Stimulated activated CD8-positive, alpha-beta memory T cell treated with anti-CD3 and anti-CD28 coated beads, Interleukin-12 subunit alpha, Interleukin-12 subunit beta, amount 100 ng/mL, for 1 hour (primary cell): Measurements from ENCODE around the gene MAB21L4.

ENCODE experiments used
- DNase-seq: peaks from one replicate; pipeline ENCODE4 v3.0.0-alpha.2; 2020; ENCODE audit warnings: low read depth

The MAB21L4 gene

GRCh38 chr2:240895656-240896388 lies at the start of gene MAB21L4:
Gene MAB21L4, minus strand, starts transcription at chr2:240896156. Its CDS starts 159 bp downstream, at chr2:240895997.
- DNase-seq: no peak

- DNase-seq: no peak
These were observed 40.1 kb upstream of the MAB21L4 start for GRCh38 chr2:240936106-240936505.

GRCh38 chr2:240935103-240935876 lies 39.3 kb upstream of the MAB21L4 start:
- no peak for DNase-seq

GRCh38 chr2:240934701-240935102 lies 38.7 kb upstream of the MAB21L4 start:
- DNase-seq: no peak

- DNase-seq: no peak
These were observed 38.2 kb upstream of the MAB21L4 start for GRCh38 chr2:240933966-240934700.

GRCh38 chr2:240933048-240933965 lies 37.4 kb upstream of the MAB21L4 start:
- DNase-seq: no peak

- no peak for DNase-seq
These were observed 36.7 kb upstream of the MAB21L4 start for GRCh38 chr2:240932724-240933047.

- DNase-seq: no peak
These were observed 36.2 kb upstream of the MAB21L4 start for GRCh38 chr2:240932001-240932723.

GRCh38 chr2:240931319-240931949 lies 35.5 kb upstream of the MAB21L4 start:
- DNase-seq: no peak

- DNase-seq: no peak
These were observed 34.8 kb upstream of the MAB21L4 start for GRCh38 chr2:240930631-240931318.

- DNase-seq: no peak
These were observed 34.2 kb upstream of the MAB21L4 start for GRCh38 chr2:240930096-240930630.

GRCh38 chr2:240929364-240930095 lies 33.6 kb upstream of the MAB21L4 start:
- DNase-seq: no peak

- DNase-seq: no peak
These were observed 32.8 kb upstream of the MAB21L4 start for GRCh38 chr2:240928476-240929363.

GRCh38 chr2:240927390-240927781 lies 31.4 kb upstream of the MAB21L4 start:
- no peak for DNase-seq

GRCh38 chr2:240926516-240927389 lies 30.8 kb upstream of the MAB21L4 start:
- no peak for DNase-seq

- no peak for DNase-seq
These were observed 29.9 kb upstream of the MAB21L4 start for GRCh38 chr2:240925568-240926515.
